Liver (tissue), 9 donors: ENCODE data around the gene MC4R. TPM values are rescaled to one million over a fixed set of nuclear protein-coding genes. Genes with fewer than 3 reads are reported as not detected.

Source experiments
- DNase-seq: peaks from one replicate; pipeline ENCODE4 v3.0.0-alpha.2; 2017; ENCODE audit warnings: low spot score
- H3K27ac ChIP-seq, 2 donors: one replicate each; pipeline ENCODE4 v1.7.0; 2013; ENCODE audit warnings: inconsistent platforms in 2 of 2, low read length in 2 of 2, control low read depth in 1 of 2, low read depth in 1 of 2, mild to moderate bottlenecking in 1 of 2
- H3K27me3 ChIP-seq, 4 donors: one replicate each; pipeline versions ENCODE4 v1.6.1 to v1.7.0; 2013; ENCODE audit warnings: low read length in 3 of 4, inconsistent platforms in 1 of 4, mild to moderate bottlenecking in 1 of 4, moderate library complexity in 1 of 4; ENCODE audit not compliant: control insufficient read depth in 4 of 4, insufficient read depth in 4 of 4
- H3K36me3 ChIP-seq, 4 donors: one replicate each; pipeline versions ENCODE4 v1.6.1 to v1.7.0; 2013; ENCODE audit warnings: low read length in 3 of 4, mild to moderate bottlenecking in 3 of 4, low read depth in 1 of 4, moderate library complexity in 1 of 4; ENCODE audit not compliant: control insufficient read depth in 4 of 4, insufficient read depth in 3 of 4
- H3K4me1 ChIP-seq, 4 donors: one replicate each; pipeline versions ENCODE4 v1.6.1 to v1.7.0; 2013; ENCODE audit warnings: low read length in 3 of 4, mild to moderate bottlenecking in 3 of 4, moderate library complexity in 1 of 4; ENCODE audit not compliant: control insufficient read depth in 4 of 4, insufficient read depth in 4 of 4
- H3K4me3 ChIP-seq, 3 donors: one replicate each; pipeline versions ENCODE4 v1.6.1 to v1.7.0; 2013; ENCODE audit warnings: low read length in 3 of 3, control low read depth in 1 of 3, low read depth in 1 of 3, mild to moderate bottlenecking in 1 of 3
- H3K9ac ChIP-seq, 2 donors: one replicate each; pipeline ENCODE4 v1.7.0; 2013; ENCODE audit warnings: low read length in 2 of 2, mild to moderate bottlenecking in 2 of 2, moderate library complexity in 2 of 2, control low read depth in 1 of 2, low read depth in 1 of 2
- H3K9me3 ChIP-seq, 4 donors: one replicate each; pipeline versions ENCODE4 v1.6.1 to v1.7.0; 2013; ENCODE audit warnings: low read length in 3 of 4; ENCODE audit not compliant: control insufficient read depth in 4 of 4
- EGR1 ChIP-seq, 2 donors: IDR thresholded peaks; 2 replicates each; pipeline ENCODE4 v1.6.1; 2016 to 2018; ENCODE audit warnings: antibody characterized with exemption in 2 of 2, low read depth in 2 of 2
- FOXA1 ChIP-seq: IDR thresholded peaks from 2 replicates; pipeline ENCODE4 v1.6.1; 2016; ENCODE audit warnings: antibody characterized with exemption
- FOXA2 ChIP-seq: IDR thresholded peaks from 2 replicates; pipeline ENCODE4 v1.6.1; 2016; ENCODE audit warnings: antibody characterized with exemption
- HNF4G ChIP-seq: IDR thresholded peaks from 2 replicates; pipeline ENCODE4 v1.6.1; 2016; ENCODE audit warnings: antibody characterized with exemption
- NR2F2 ChIP-seq: IDR thresholded peaks from 2 replicates; pipeline ENCODE4 v1.6.1; 2016; ENCODE audit warnings: antibody characterized with exemption
- RAD21 ChIP-seq, 2 donors: IDR thresholded peaks; 2 replicates each; pipeline ENCODE4 v1.6.1; 2016; ENCODE audit warnings: antibody characterized with exemption in 2 of 2, mild to moderate bottlenecking in 2 of 2
- SP1 ChIP-seq: IDR thresholded peaks from 2 replicates; pipeline ENCODE4 v1.6.1; 2018; ENCODE audit warnings: antibody characterized with exemption, mild to moderate bottlenecking
- TAF1 ChIP-seq: conservative IDR thresholded peaks from 2 replicates; pipeline ENCODE4 v1.6.1; 2016; ENCODE audit warnings: antibody characterized with exemption, mild to moderate bottlenecking
- YY1 ChIP-seq: IDR thresholded peaks from 2 replicates; pipeline ENCODE4 v1.6.1; 2016; ENCODE audit warnings: antibody characterized with exemption, mild to moderate bottlenecking
- WGBS: extraction: QIAGEN DNeasy Blood & Tissue Kit; methylation state at CpG from one replicate; pipeline ENCODE4 v1.1.7; 2013; 5-methylcytosine and 5-hydroxymethylcytosine counted together
- polyA plus RNA-seq, 2 donors: library from polyadenylated mRNA; stranded (reverse) in 1 of 2; unstranded in 1 of 2; fragments of 200-250 nt in 1 of 2; fragments of >200 nt in 1 of 2; fragmentation: Nextera tagmentation in 1 of 2; extraction: Ambion mirVana in 1 of 2; gene quantifications; one replicate each; pipeline versions ENCODE4 v1.2.1 to v1.2.3, GENCODE V29; 2013 to 2015
- total RNA-seq, 2 donors: library from RNA; depleted of rRNA; stranded (reverse); fragments of >200 nt; gene quantifications; one replicate each; pipeline ENCODE4 v1.2.3, GENCODE V29; 2014
- TF ChIP-seq, protein P1 (sequence below): IDR thresholded peaks from 2 replicates; pipeline ENCODE4 v1.6.1; 2016; ENCODE audit warnings: antibody characterized with exemption
- TF ChIP-seq, protein P2 (sequence below): IDR thresholded peaks from 2 replicates; pipeline ENCODE4 v1.6.1; 2016; ENCODE audit warnings: antibody characterized with exemption, mild to moderate bottlenecking
- TF ChIP-seq, protein P3 (sequence below): IDR thresholded peaks from 2 replicates; pipeline ENCODE4 v1.6.1; 2016; ENCODE audit warnings: antibody characterized with exemption
- TF ChIP-seq, protein P4 (sequence below): fragments of 150-350 bp; IDR thresholded peaks from 2 replicates; pipeline ENCODE4 v1.5.1; 2017; ENCODE audit warnings: improper control_type of control experiment, low read depth, low read length; ENCODE audit not compliant: missing input control
- donor health status: healthy.
- donor health status: healthy.
- donor health status: healthy.
- donor health status: healthy.
- donor health status: healthy.

MC4R gene
- total and polyA plus RNA-seq, 4 donors: not detected

DNA sequence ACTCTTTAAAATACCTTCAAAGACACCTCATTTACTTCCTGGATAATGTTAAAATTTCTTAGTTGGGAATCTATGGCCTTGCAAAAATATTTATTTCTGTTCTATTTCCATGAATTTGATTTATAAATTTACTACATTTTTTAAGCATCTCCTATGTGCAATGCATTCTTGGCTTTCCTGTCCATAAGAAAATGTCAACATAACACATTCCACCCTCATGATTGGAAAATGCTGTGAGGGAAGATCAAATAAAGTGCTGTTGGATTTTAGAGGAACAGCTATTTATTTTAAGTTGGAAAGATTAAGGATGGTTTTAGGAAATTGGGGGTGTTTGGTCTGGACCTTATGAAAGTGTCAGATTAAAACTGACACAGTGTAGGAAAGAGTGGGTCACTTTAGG lies 45.4 kb upstream of the MC4R start:
- no peaks in the 10 kb centered on the region for H3K27me3 ChIP-seq
- TF ChIP-seq NR2F2 (no peak), EGR1 (IDR thresholded peaks at IDR 0.05; ENCODE audit: low read depth in 2 of 2) (no peak), RAD21 (IDR thresholded peaks at IDR 0.05) (no peak), FOXA1 (no peak), HNF4G (no peak), YY1 (no peak), FOXA2 (no peak)
- TF ChIP-seq, protein P1, sequence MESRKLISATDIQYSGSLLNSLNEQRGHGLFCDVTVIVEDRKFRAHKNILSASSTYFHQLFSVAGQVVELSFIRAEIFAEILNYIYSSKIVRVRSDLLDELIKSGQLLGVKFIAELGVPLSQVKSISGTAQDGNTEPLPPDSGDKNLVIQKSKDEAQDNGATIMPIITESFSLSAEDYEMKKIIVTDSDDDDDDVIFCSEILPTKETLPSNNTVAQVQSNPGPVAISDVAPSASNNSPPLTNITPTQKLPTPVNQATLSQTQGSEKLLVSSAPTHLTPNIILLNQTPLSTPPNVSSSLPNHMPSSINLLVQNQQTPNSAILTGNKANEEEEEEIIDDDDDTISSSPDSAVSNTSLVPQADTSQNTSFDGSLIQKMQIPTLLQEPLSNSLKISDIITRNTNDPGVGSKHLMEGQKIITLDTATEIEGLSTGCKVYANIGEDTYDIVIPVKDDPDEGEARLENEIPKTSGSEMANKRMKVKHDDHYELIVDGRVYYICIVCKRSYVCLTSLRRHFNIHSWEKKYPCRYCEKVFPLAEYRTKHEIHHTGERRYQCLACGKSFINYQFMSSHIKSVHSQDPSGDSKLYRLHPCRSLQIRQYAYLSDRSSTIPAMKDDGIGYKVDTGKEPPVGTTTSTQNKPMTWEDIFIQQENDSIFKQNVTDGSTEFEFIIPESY: no peak
- TF ChIP-seq, protein P2, sequence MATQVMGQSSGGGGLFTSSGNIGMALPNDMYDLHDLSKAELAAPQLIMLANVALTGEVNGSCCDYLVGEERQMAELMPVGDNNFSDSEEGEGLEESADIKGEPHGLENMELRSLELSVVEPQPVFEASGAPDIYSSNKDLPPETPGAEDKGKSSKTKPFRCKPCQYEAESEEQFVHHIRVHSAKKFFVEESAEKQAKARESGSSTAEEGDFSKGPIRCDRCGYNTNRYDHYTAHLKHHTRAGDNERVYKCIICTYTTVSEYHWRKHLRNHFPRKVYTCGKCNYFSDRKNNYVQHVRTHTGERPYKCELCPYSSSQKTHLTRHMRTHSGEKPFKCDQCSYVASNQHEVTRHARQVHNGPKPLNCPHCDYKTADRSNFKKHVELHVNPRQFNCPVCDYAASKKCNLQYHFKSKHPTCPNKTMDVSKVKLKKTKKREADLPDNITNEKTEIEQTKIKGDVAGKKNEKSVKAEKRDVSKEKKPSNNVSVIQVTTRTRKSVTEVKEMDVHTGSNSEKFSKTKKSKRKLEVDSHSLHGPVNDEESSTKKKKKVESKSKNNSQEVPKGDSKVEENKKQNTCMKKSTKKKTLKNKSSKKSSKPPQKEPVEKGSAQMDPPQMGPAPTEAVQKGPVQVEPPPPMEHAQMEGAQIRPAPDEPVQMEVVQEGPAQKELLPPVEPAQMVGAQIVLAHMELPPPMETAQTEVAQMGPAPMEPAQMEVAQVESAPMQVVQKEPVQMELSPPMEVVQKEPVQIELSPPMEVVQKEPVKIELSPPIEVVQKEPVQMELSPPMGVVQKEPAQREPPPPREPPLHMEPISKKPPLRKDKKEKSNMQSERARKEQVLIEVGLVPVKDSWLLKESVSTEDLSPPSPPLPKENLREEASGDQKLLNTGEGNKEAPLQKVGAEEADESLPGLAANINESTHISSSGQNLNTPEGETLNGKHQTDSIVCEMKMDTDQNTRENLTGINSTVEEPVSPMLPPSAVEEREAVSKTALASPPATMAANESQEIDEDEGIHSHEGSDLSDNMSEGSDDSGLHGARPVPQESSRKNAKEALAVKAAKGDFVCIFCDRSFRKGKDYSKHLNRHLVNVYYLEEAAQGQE: no peak
- TF ChIP-seq, protein P3, sequence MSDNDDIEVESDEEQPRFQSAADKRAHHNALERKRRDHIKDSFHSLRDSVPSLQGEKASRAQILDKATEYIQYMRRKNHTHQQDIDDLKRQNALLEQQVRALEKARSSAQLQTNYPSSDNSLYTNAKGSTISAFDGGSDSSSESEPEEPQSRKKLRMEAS: no peak
- DNase-seq: no peak
- H3K9me3 ChIP-seq: no peaks in the 10 kb centered on the region
- no peak overlapping the region for H3K4me3 ChIP-seq
- no peak overlapping the region for H3K9ac ChIP-seq
- H3K27ac ChIP-seq: no peak overlapping the region
- H3K36me3 ChIP-seq: no peaks in the 10 kb centered on the region
- H3K4me1 ChIP-seq: no peaks in the 10 kb centered on the region

DNA sequence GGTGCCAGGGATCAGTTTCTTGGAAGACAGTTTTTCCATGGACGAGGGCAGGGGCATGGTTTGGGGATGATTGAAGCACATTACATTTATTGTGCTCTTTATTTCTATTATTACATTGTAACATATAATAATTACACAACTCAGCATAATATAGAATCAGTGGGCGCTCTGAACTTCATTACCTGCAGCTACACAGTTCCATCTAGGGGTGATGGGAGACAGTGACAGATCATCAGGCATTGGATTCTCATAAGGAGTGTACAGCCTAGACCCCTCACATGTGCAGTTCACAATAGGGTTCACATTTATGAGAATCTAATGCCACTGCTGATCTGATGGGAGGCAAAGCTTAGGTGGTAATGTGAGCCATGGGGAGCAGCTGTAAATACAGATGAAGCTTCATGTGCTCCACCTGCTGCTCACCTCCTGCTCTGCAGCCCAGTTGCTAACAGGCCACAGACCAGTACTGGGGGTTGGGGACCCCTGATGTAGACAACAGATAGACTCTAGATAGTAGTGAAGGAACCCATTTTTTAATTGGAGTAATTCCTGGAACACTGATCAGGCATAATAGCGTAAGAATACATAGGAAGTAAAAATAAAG lies 41.5 kb upstream of the MC4R start:
- 79% methylated on average over 3 of the region's 3 CpGs for WGBS
- Histone ChIP-seq H3K9me3 (no peaks in the 10 kb centered on the region), H3K4me1 (no peaks in the 10 kb centered on the region), H3K9ac (no peak overlapping the region), H3K27me3 (no peaks in the 10 kb centered on the region), H3K36me3 (no peaks in the 10 kb centered on the region), H3K27ac (no peak overlapping the region), H3K4me3 (no peak overlapping the region)
- TF ChIP-seq TAF1 (no peak), RAD21 (IDR thresholded peaks at IDR 0.05) (peak in 1 of 2 donors; percentile 16)
- no peak for DNase-seq

DNA sequence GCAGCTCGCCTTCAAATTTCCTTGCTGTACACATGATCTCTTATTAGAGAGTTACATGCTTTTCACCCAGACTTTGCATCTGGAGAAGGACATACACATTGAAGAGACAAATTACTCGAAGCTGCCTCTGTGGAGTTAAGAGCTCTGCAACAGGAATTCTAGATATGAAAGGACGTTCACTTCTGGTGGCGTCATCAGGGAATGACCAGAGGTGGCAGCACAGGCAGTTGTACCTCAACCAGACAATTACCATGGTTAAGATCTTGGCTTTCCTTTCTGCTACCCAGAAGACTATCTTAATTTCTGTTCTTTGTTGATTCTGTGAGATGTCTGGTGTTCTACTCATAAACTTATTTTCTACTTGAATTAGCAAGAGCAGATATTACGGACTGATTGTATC lies 39.1 kb upstream of the MC4R start:
- H3K36me3 ChIP-seq: no peaks in the 10 kb centered on the region
- no peaks in the 10 kb centered on the region for H3K4me1 ChIP-seq
- H3K4me3 ChIP-seq: no peak overlapping the region
- no peak for DNase-seq
- H3K9ac ChIP-seq: no peak overlapping the region
- no peaks in the 10 kb centered on the region for H3K9me3 ChIP-seq
- TF ChIP-seq, protein P1: no peak
- TF ChIP-seq TAF1 (no peak), SP1 (no peak), NR2F2 (no peak), RAD21 (IDR thresholded peaks at IDR 0.05) (no peak), FOXA2 (no peak), FOXA1 (no peak)
- TF ChIP-seq, protein P4, sequence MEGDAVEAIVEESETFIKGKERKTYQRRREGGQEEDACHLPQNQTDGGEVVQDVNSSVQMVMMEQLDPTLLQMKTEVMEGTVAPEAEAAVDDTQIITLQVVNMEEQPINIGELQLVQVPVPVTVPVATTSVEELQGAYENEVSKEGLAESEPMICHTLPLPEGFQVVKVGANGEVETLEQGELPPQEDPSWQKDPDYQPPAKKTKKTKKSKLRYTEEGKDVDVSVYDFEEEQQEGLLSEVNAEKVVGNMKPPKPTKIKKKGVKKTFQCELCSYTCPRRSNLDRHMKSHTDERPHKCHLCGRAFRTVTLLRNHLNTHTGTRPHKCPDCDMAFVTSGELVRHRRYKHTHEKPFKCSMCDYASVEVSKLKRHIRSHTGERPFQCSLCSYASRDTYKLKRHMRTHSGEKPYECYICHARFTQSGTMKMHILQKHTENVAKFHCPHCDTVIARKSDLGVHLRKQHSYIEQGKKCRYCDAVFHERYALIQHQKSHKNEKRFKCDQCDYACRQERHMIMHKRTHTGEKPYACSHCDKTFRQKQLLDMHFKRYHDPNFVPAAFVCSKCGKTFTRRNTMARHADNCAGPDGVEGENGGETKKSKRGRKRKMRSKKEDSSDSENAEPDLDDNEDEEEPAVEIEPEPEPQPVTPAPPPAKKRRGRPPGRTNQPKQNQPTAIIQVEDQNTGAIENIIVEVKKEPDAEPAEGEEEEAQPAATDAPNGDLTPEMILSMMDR: no peak
- TF ChIP-seq, protein P2: no peak
- 58% methylated on average over 5 of the region's 5 CpGs for WGBS
- no peaks in the 10 kb centered on the region for H3K27me3 ChIP-seq
- H3K27ac ChIP-seq: no peak overlapping the region
